B cell (primary cell): ENCODE data around the gene LEMD1. TPM values are rescaled to one million over a fixed set of nuclear protein-coding genes. Genes with fewer than 3 reads are reported as not detected.

ENCODE experiments used
- ATAC-seq: fragments of 200-7000 bp; cut with Tn5 transposase; one replicate; pipeline ENCODE4 v1.10.0; 2021; ENCODE audit warnings: low read depth, mild to moderate bottlenecking, moderate number of reproducible peaks, moderate library complexity
- CTCF ChIA-PET: fragments of 350-600 bp; sonication (Branson Sonifier 250); formaldehyde crosslinking; loops from one replicate; lab custom pipeline; 2021; ENCODE audit warnings: antibody characterized with exemption, inconsistent platforms; lab: Charles Lee
- POLR2A ChIA-PET: fragments of 350-600 bp; sonication (Branson Sonifier 250); formaldehyde crosslinking; loops from one replicate; lab custom pipeline; 2021; ENCODE audit warnings: antibody characterized with exemption; lab: Charles Lee
- DNase-seq: peaks from one replicate; pipeline ENCODE4 v3.0.0; 2013
- H2AFZ ChIP-seq: 2 replicates; pipeline ENCODE4 v1.6.1; 2012; ENCODE audit warnings: mild to moderate bottlenecking, low read depth, low read length; ENCODE audit not compliant: insufficient read depth, poor library complexity, severe bottlenecking
- H3K27ac ChIP-seq, 2 donors: 1 replicate in 1 of 2; 2 replicates in 1 of 2; pipeline ENCODE4 v1.5.1; 2012 to 2013; ENCODE audit warnings: low read length in 2 of 2, mild to moderate bottlenecking in 2 of 2, moderate library complexity in 1 of 2
- H3K27me3 ChIP-seq, 4 experiments: fragments of 200-600 bp in 1 of 4; sonication (generic) in 1 of 4; replicated peaks in 1 of 4; 1 replicate in 2 of 4; 2 replicates in 2 of 4; pipeline versions ENCODE4 v1.6.1 to v1.7.0; 2013 to 2016; ENCODE audit warnings: low read length in 3 of 4, mild to moderate bottlenecking in 2 of 4, mixed read lengths in 1 of 4, moderate library complexity in 1 of 4; ENCODE audit not compliant: insufficient read depth in 4 of 4, control insufficient read depth in 3 of 4; ENCODE audit errors: control extremely low read depth in 1 of 4
- H3K36me3 ChIP-seq, 2 experiments: replicated peaks in 1 of 2; 1 replicate in 1 of 2; 2 replicates in 1 of 2; pipeline versions ENCODE4 v1.6.1 to v1.7.1; 2013; ENCODE audit warnings: low read length in 1 of 2; ENCODE audit not compliant: insufficient read depth in 2 of 2, control insufficient read depth in 1 of 2; ENCODE audit errors: control extremely low read depth in 1 of 2, extremely low read depth in 1 of 2
- H3K4me1 ChIP-seq, 2 donors: fragments of 200-600 bp in 1 of 2; sonication (generic) in 1 of 2; 1 replicate in 1 of 2; 2 replicates in 1 of 2; pipeline versions ENCODE4 v1.5.1 to v1.6.1; 2013 to 2017; ENCODE audit warnings: low read length in 2 of 2; ENCODE audit not compliant: control insufficient read depth in 2 of 2, insufficient read depth in 2 of 2
- H3K4me2 ChIP-seq: replicated peaks from 2 replicates; pipeline ENCODE3; 2012; ENCODE audit warnings: mild to moderate bottlenecking, low read depth, low read length; ENCODE audit not compliant: poor library complexity, severe bottlenecking
- H3K4me3 ChIP-seq, 5 experiments: fragments of 200-600 bp in 1 of 5; sonication (generic) in 1 of 5; 1 replicate in 3 of 5; 2 replicates in 2 of 5; pipeline versions ENCODE4 v1.5.1 to v1.7.0; 2011 to 2016; ENCODE audit warnings: low read length in 4 of 5, mild to moderate bottlenecking in 4 of 5, low read depth in 2 of 5, control low read depth in 1 of 5, moderate library complexity in 1 of 5; ENCODE audit not compliant: insufficient read depth in 1 of 5; ENCODE audit errors: control extremely low read depth in 1 of 5, extremely low read depth in 1 of 5
- H3K79me2 ChIP-seq: fragments of 200-600 bp; sonication (generic); one replicate; pipeline ENCODE4 v1.6.0; 2016; ENCODE audit warnings: low read length; ENCODE audit not compliant: control insufficient read depth, insufficient read depth
- H3K9ac ChIP-seq: fragments of 200-600 bp; sonication (generic); 2 replicates; pipeline ENCODE4 v1.6.1; 2017; ENCODE audit warnings: mild to moderate bottlenecking, low read length, moderate library complexity
- H3K9me3 ChIP-seq, 3 donors: one replicate each; pipeline versions ENCODE4 v1.6.1 to v1.7.1; 2013; ENCODE audit warnings: low read length in 2 of 3; ENCODE audit not compliant: control insufficient read depth in 2 of 3, insufficient read depth in 1 of 3; ENCODE audit errors: control extremely low read depth in 1 of 3
- H4K20me1 ChIP-seq: 2 replicates; pipeline ENCODE4 v1.6.0; 2012; ENCODE audit warnings: mild to moderate bottlenecking, low read length; ENCODE audit not compliant: insufficient read depth, control insufficient read depth, poor library complexity, severe bottlenecking
- H3K27ac Mint-ChIP-seq: one replicate; pipeline ENCODE4 v1.8.0; 2021; ENCODE audit warnings: mixed read lengths
- H3K27me3 Mint-ChIP-seq: one replicate; pipeline ENCODE4 v1.8.0; 2021; ENCODE audit warnings: mixed read lengths
- H3K4me1 Mint-ChIP-seq: one replicate; pipeline ENCODE4 v1.8.0; 2021; ENCODE audit warnings: mixed read lengths
- H3K4me3 Mint-ChIP-seq: one replicate; pipeline ENCODE4 v1.8.0; 2021; ENCODE audit warnings: mixed read lengths
- H3K9me3 Mint-ChIP-seq: one replicate; pipeline ENCODE4 v1.8.0; 2022; ENCODE audit warnings: mixed read lengths; ENCODE audit not compliant: insufficient read depth
- EZH2 ChIP-seq: IDR thresholded peaks from 2 replicates; pipeline ENCODE4 v1.6.1; 2012; ENCODE audit warnings: borderline replicate concordance, low read depth, mild to moderate bottlenecking, moderate library complexity, low read length; ENCODE audit not compliant: insufficient read depth, poor library complexity, severe bottlenecking
- WGBS: methylation state at CpG from one replicate; pipeline ENCODE4 v1.1.5; 2013; ENCODE audit warnings: missing lambda C conversion rate; ENCODE audit not compliant: insufficient coverage; 5-methylcytosine and 5-hydroxymethylcytosine counted together
- intact Hi-C: fragments of 100-400 bp; cut with micrococcal nuclease; formaldehyde crosslinking; loops from one replicate; pipeline ENCODE4 v1.10.0; 2022
- polyA plus RNA-seq: library from polyadenylated mRNA; depleted of rRNA; stranded (reverse); fragments of >200 nt; gene quantifications from 2 replicates; pipeline ENCODE4 v1.2.3, GENCODE V29; 2012
- total RNA-seq, 2 donors: library from RNA; stranded (reverse); fragments of 120-200 nt in 1 of 2; gene quantifications; 1 replicate in 1 of 2; 2 replicates in 1 of 2; pipeline versions ENCODE4 v1.2.3 to v1.2.4, GENCODE V29; 2013 to 2022
- TF ChIP-seq, protein P1 (sequence below): fragments of 200-600 bp; IDR thresholded peaks from one replicate; pipeline ENCODE4 v1.8.0; 2022; ENCODE audit warnings: antibody characterized with exemption, mild to moderate bottlenecking

LEMD1 gene
- total and polyA plus RNA-seq, 2 donors (not counting 1 experiment from before 2014, with no cell fraction given): 0.57 TPM; not detected in 1

DNA sequence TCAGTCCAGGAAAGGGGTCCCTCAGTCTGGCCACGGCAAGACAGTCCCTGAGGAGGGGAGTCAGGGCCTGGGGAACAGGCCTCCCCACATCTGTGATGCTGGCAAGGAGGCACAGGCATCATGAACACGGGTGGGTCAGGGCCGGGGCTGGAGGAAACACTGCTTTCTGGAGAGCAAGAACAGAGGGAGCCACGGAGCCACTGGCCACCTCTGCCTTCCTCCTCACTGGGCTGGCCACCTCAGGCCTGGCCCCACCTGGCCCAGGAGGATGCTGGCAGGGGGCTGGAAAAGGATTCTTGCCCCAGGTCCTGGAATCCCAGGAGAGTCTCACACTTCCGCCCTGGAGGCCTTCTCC, 18.2 kb upstream of the LEMD1 start:
- Mint-ChIP-seq H3K9me3 (no peaks in the 10 kb centered on the region), H3K4me3 (peak overlapping the region; percentile 59), H3K27me3 (no peaks in the 10 kb centered on the region), H3K4me1 (peaks cover 68% of the 10 kb centered on the region), H3K27ac (peak overlapping the region; percentile 84)
- Histone ChIP-seq H3K4me3 (no peak overlapping the region), H3K36me3 (no peaks in the 10 kb centered on the region), H3K9ac (peak overlapping the region; percentile 37), H3K4me2 (peak overlapping the region; percentile 75), H3K27ac (no peak overlapping the region), H2AFZ (peak overlapping the region; percentile 60), H4K20me1 (no peaks in the 10 kb centered on the region), H3K79me2 (no peaks in the 10 kb centered on the region), H3K9me3 (peaks cover 0 to 9% (median 0%) of the 10 kb centered on the region in 3 donors), H3K4me1 (peaks cover 51 to 61% of the 10 kb centered on the region in 2 donors), H3K27me3 (peaks cover 0 to 5% (median under 1%) of the 10 kb centered on the region in 4 experiments)
- DNase-seq (no peak), ATAC-seq (no peak)
- ChIA-PET POLR2A (interaction anchor here (1.2 kb wide), 1 partner anchor 41 kb away, joined by 4 read pairs; no protein-coding TSS in a partner anchor), CTCF (interaction anchor here (1.3 to 17.1 kb wide), 6 partner anchors 16 to 47 kb away, joined by 3 to 134 read pairs (median 6); partner anchors contain the start of gene BLACAT1)
- intact Hi-C loops: no loop called here
- 90% methylated on average over 5 of the region's 5 CpGs for WGBS
- TF ChIP-seq, protein P1, sequence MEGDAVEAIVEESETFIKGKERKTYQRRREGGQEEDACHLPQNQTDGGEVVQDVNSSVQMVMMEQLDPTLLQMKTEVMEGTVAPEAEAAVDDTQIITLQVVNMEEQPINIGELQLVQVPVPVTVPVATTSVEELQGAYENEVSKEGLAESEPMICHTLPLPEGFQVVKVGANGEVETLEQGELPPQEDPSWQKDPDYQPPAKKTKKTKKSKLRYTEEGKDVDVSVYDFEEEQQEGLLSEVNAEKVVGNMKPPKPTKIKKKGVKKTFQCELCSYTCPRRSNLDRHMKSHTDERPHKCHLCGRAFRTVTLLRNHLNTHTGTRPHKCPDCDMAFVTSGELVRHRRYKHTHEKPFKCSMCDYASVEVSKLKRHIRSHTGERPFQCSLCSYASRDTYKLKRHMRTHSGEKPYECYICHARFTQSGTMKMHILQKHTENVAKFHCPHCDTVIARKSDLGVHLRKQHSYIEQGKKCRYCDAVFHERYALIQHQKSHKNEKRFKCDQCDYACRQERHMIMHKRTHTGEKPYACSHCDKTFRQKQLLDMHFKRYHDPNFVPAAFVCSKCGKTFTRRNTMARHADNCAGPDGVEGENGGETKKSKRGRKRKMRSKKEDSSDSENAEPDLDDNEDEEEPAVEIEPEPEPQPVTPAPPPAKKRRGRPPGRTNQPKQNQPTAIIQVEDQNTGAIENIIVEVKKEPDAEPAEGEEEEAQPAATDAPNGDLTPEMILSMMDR: no peak
- no peak for TF ChIP-seq EZH2

DNA sequence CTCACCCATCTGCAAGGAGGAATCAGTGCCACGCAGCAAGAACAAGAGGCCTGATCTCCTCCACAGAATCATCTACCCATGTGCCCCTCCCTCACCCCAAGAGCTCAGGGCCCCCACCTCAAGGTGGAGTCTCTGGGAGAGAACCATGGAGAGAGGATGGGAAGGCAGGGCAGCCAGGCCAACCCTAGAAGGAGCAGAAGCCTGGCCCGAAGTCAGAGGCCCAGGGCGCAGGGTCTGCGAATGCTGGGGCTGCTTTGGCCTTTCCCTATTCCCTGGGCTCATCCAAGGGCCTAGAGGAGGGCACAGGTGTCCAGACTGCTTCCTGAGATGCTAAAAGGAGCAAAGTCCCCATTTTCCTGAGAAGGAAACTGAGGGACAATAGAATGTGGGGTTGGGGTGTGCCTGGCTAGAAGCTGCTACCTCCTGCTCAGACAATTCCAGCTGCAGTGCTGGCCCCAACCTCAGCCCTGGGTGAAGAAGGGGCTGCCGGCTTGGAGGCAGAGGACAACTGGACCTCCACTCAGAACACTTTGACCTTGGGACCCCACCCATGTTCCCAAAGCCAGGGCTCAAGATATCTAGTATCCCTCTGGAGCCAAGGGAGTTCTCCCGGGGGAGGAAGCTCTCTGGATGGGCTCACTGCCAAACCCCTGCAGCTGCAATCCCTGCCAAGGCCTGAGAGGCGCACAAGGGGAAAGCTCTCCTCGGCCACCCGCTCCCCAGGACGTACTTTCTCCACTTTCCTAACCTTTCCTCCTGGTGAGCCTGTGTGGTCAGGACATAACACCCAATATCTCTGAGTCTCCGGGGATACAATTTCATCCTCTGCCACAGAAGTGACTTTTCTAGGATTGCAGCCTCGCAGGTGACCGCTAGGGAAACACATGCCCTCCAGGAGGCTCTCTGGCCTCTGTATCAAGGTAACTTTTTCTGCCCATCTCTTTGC, 16.6 kb upstream of the LEMD1 start:
- no peak overlapping the region for H3K4me3 ChIP-seq
- H3K36me3 ChIP-seq: no peaks in the 10 kb centered on the region
- Mint-ChIP-seq H3K4me1 (peaks cover 70% of the 10 kb centered on the region), H3K27ac (no peak overlapping the region), H3K4me3 (no peak overlapping the region), H3K9me3 (no peaks in the 10 kb centered on the region), H3K27me3 (no peaks in the 10 kb centered on the region)
- DNase-seq: no peak
- no peak overlapping the region for H3K27ac ChIP-seq
- H3K9me3 ChIP-seq: peaks cover 0 to 9% (median 0%) of the 10 kb centered on the region in 3 donors
- 62% methylated on average over 10 of the region's 13 CpGs for WGBS
- CTCF ChIA-PET: interaction anchor here (1.2 to 17.1 kb wide), 3 partner anchors 42 to 114 kb away, joined by 3 to 134 read pairs (median 4); no protein-coding TSS in a partner anchor
- intact Hi-C loops: no loop called here
- H3K4me2 ChIP-seq: no peak overlapping the region
- no peak for ATAC-seq
- no peak overlapping the region for H2AFZ ChIP-seq
- no peaks in the 10 kb centered on the region for H3K79me2 ChIP-seq
- no peaks in the 10 kb centered on the region for H4K20me1 ChIP-seq
- no peaks in the 10 kb centered on the region for H3K27me3 ChIP-seq
- TF ChIP-seq EZH2: no peak
- TF ChIP-seq, protein P1: peak; percentile 25
- POLR2A ChIA-PET: no interaction called here
- H3K4me1 ChIP-seq: peaks cover 50 to 60% of the 10 kb centered on the region in 2 donors
- H3K9ac ChIP-seq: no peak overlapping the region
